Mucosa of descending colon (tissue), 3 donors: ENCODE results near the gene MYL7. TPM values are rescaled to one million over a fixed set of nuclear protein-coding genes. Genes with fewer than 3 reads are reported as not detected.

Source experiments
- ATAC-seq: fragments of 200-7000 bp; cut with Tn5 transposase; one replicate; pipeline ENCODE4 v1.9.1; 2020; ENCODE audit warnings: mild to moderate bottlenecking, moderate library complexity
- DNase-seq, 3 donors: peaks; one replicate each; pipeline ENCODE4 v3.0.0-alpha.2; 2020
- H3K36me3 ChIP-seq: fragments of 200-600 bp; one replicate; pipeline ENCODE4 v1.8.0; 2021; ENCODE audit warnings: low read depth, mild to moderate bottlenecking
- H3K4me1 ChIP-seq: fragments of 200-600 bp; one replicate; pipeline ENCODE4 v1.8.0; 2021; ENCODE audit warnings: low read depth, mild to moderate bottlenecking
- H3K4me3 ChIP-seq: fragments of 200-600 bp; one replicate; pipeline ENCODE4 v1.8.0; 2021; ENCODE audit warnings: mild to moderate bottlenecking
- H3K9me3 ChIP-seq: fragments of 200-600 bp; one replicate; pipeline ENCODE4 v1.8.0; 2021; ENCODE audit warnings: mild to moderate bottlenecking
- CTCF ChIP-seq: fragments of 200-600 bp; IDR thresholded peaks from one replicate; pipeline ENCODE4 v1.8.0; 2022; ENCODE audit warnings: antibody characterized with exemption, mild to moderate bottlenecking
- intact Hi-C, 2 donors: fragments of 100-400 bp; cut with DNase I in 1 of 2; cut with micrococcal nuclease in 1 of 2; formaldehyde crosslinking; loops; one replicate each; pipeline versions ENCODE4 v1.11.0 to v1.11.1; 2022; cut with DNase I, micrococcal nuclease
- total RNA-seq, 3 donors: library from RNA; stranded (reverse); fragmentation: NEBNext Ultra II Directional in 2 of 3; extraction: Animal tissue kit (Norgen Biotek cat#: 25700) in 2 of 3; gene quantifications; one replicate each; pipeline versions ENCODE4 v1.2.1 to v1.2.4, GENCODE V29; 2021 to 2023
- donor health status: DM: no; HTN: no; CAD: no; lungs with moderate emphysema.
- donor health status: DM: no; HTN: no; CAD: no.
- donor health status: DM: no; HTN: yes; CAD: no.

Gene MYL7
- total RNA-seq, 3 donors from 2014 or later = 2.0 TPM; not detected in 2

- Histone ChIP-seq H3K4me3 (no peak overlapping the region), H3K4me1 (no peaks in the 10 kb centered on the region), H3K36me3 (no peaks in the 10 kb centered on the region), H3K9me3 (no peaks in the 10 kb centered on the region)
- TF ChIP-seq CTCF = no peak
- ATAC-seq (no peak), DNase-seq (no peak)
- intact Hi-C loops = no loop called here
Measured at GRCh38 chr7:44162785-44163395, 21.8 kb upstream of the MYL7 start.

- DNase-seq = no peak
- no peak for ATAC-seq
- intact Hi-C loops = no loop called here
- Histone ChIP-seq H3K4me3 (no peak overlapping the region), H3K9me3 (no peaks in the 10 kb centered on the region), H3K4me1 (no peaks in the 10 kb centered on the region), H3K36me3 (no peaks in the 10 kb centered on the region)
- no peak for TF ChIP-seq CTCF
Measured at GRCh38 chr7:44162179-44162578, 21.0 kb upstream of the MYL7 start.

- Histone ChIP-seq H3K4me1 (no peaks in the 10 kb centered on the region), H3K4me3 (no peak overlapping the region), H3K36me3 (no peaks in the 10 kb centered on the region), H3K9me3 (no peaks in the 10 kb centered on the region)
- no peak for TF ChIP-seq CTCF
- ATAC-seq (no peak), DNase-seq (no peak)
- intact Hi-C loops = no loop called here
Measured at GRCh38 chr7:44161371-44161770, 20.2 kb upstream of the MYL7 start.

GRCh38 chr7:44159824-44160630, 18.9 kb upstream of the MYL7 start:
- no peak for TF ChIP-seq CTCF
- Histone ChIP-seq H3K36me3 (no peaks in the 10 kb centered on the region), H3K9me3 (no peaks in the 10 kb centered on the region), H3K4me3 (no peak overlapping the region), H3K4me1 (no peaks in the 10 kb centered on the region)
- intact Hi-C loops = no loop called here
- no peak for ATAC-seq
- no peak for DNase-seq

- H3K4me3 ChIP-seq = no peak overlapping the region
- ATAC-seq (no peak), DNase-seq (no peak)
- no peaks in the 10 kb centered on the region for H3K9me3 ChIP-seq
- intact Hi-C loops = no loop called here
- no peaks in the 10 kb centered on the region for H3K4me1 ChIP-seq
- H3K36me3 ChIP-seq = no peaks in the 10 kb centered on the region
- no peak for TF ChIP-seq CTCF
Measured at GRCh38 chr7:44158873-44159631, 17.9 kb upstream of the MYL7 start.
